Mucosa of descending colon (tissue), 3 donors: ENCODE data around the gene KCNG2. TPM values are rescaled to one million over a fixed set of nuclear protein-coding genes. Genes with fewer than 3 reads are reported as not detected.

Experiments used
- ATAC-seq: fragments of 200-7000 bp; cut with Tn5 transposase; one replicate; pipeline ENCODE4 v1.9.1; 2020; ENCODE audit warnings: mild to moderate bottlenecking, moderate library complexity
- DNase-seq, 3 donors: peaks; one replicate each; pipeline ENCODE4 v3.0.0-alpha.2; 2020
- H3K36me3 ChIP-seq: fragments of 200-600 bp; one replicate; pipeline ENCODE4 v1.8.0; 2021; ENCODE audit warnings: low read depth, mild to moderate bottlenecking
- H3K4me1 ChIP-seq: fragments of 200-600 bp; one replicate; pipeline ENCODE4 v1.8.0; 2021; ENCODE audit warnings: low read depth, mild to moderate bottlenecking
- H3K4me3 ChIP-seq: fragments of 200-600 bp; one replicate; pipeline ENCODE4 v1.8.0; 2021; ENCODE audit warnings: mild to moderate bottlenecking
- H3K9me3 ChIP-seq: fragments of 200-600 bp; one replicate; pipeline ENCODE4 v1.8.0; 2021; ENCODE audit warnings: mild to moderate bottlenecking
- CTCF ChIP-seq: fragments of 200-600 bp; IDR thresholded peaks from one replicate; pipeline ENCODE4 v1.8.0; 2022; ENCODE audit warnings: antibody characterized with exemption, mild to moderate bottlenecking
- intact Hi-C, 2 donors: fragments of 100-400 bp; cut with DNase I in 1 of 2; cut with micrococcal nuclease in 1 of 2; formaldehyde crosslinking; loops; one replicate each; pipeline versions ENCODE4 v1.11.0 to v1.11.1; 2022; cut with DNase I, micrococcal nuclease
- total RNA-seq, 3 donors: library from RNA; stranded (reverse); fragmentation: NEBNext Ultra II Directional in 2 of 3; extraction: Animal tissue kit (Norgen Biotek cat#: 25700) in 2 of 3; gene quantifications; one replicate each; pipeline versions ENCODE4 v1.2.1 to v1.2.4, GENCODE V29; 2021 to 2023
- donor health status: DM: no; HTN: no; CAD: no; lungs with moderate emphysema.
- donor health status: DM: no; HTN: no; CAD: no.
- donor health status: DM: no; HTN: yes; CAD: no.

The KCNG2 gene
- total RNA-seq, 3 donors from 2014 or later = 0.19 TPM; not detected in 2

- intact Hi-C loops = no loop called here
- ATAC-seq = no peak
- Histone ChIP-seq H3K4me1 (no peaks in the 10 kb centered on the region), H3K9me3 (no peaks in the 10 kb centered on the region), H3K36me3 (no peaks in the 10 kb centered on the region), H3K4me3 (no peak overlapping the region)
- DNase-seq = peak in 1 of 3 donors; percentile 39
- no peak for TF ChIP-seq CTCF
Observed at GRCh38 chr18:79787865-79788733, 9.6 kb upstream of the KCNG2 start.

GRCh38 chr18:79788734-79789085, 9.0 kb upstream of the KCNG2 start:
- DNase-seq (peak in 1 of 3 donors; percentile 29), ATAC-seq (no peak)
- no peaks in the 10 kb centered on the region for H3K9me3 ChIP-seq
- intact Hi-C loops = no loop called here
- no peaks in the 10 kb centered on the region for H3K4me1 ChIP-seq
- H3K36me3 ChIP-seq = no peaks in the 10 kb centered on the region
- TF ChIP-seq CTCF = no peak
- H3K4me3 ChIP-seq = no peak overlapping the region

- TF ChIP-seq CTCF = no peak
- no peak for ATAC-seq
- no peak for DNase-seq
- no peaks in the 10 kb centered on the region for H3K4me1 ChIP-seq
- intact Hi-C loops = no loop called here
- no peaks in the 10 kb centered on the region for H3K9me3 ChIP-seq
- no peak overlapping the region for H3K4me3 ChIP-seq
- no peaks in the 10 kb centered on the region for H3K36me3 ChIP-seq
Observed at GRCh38 chr18:79789091-79789891, 8.4 kb upstream of the KCNG2 start.

- TF ChIP-seq CTCF = no peak
- Histone ChIP-seq H3K9me3 (no peaks in the 10 kb centered on the region), H3K4me1 (no peaks in the 10 kb centered on the region), H3K36me3 (no peaks in the 10 kb centered on the region), H3K4me3 (no peak overlapping the region)
- DNase-seq (no peak), ATAC-seq (no peak)
- intact Hi-C loops = no loop called here
Observed at GRCh38 chr18:79789901-79790890, 7.5 kb upstream of the KCNG2 start.
